A673 (cell line): Measurements from ENCODE around the gene COQ5. TPM values are rescaled to one million over a fixed set of nuclear protein-coding genes. Genes with fewer than 3 reads are reported as not detected.

Experiments
- BruUV-seq: library from RNA; stranded (reverse); fragments of 400-500 nt; replicated peaks from 2 replicates; lab custom pipeline; 2021; lab: Mats Ljungman, UMichigan
- CTCF ChIA-PET: fragments of 300-600 bp; sonication (Branson Sonifier 250); formaldehyde crosslinking; loops from one replicate; lab custom pipeline; 2022; ENCODE audit warnings: antibody characterized with exemption; lab: Charles Lee
- POLR2A ChIA-PET: fragments of 300-600 bp; sonication (Branson Sonifier 250); formaldehyde crosslinking; loops from one replicate; lab custom pipeline; 2022; ENCODE audit warnings: antibody characterized with exemption; ENCODE audit not compliant: low non-redundant PET; lab: Charles Lee
- DNase-seq: peaks from one replicate; pipeline ENCODE4 v3.0.0-alpha.2; 2015; ENCODE audit warnings: low spot score
- H3K27ac ChIP-seq: fragments of 200-600 bp; sonication (generic); 2 replicates; pipeline ENCODE4 v1.5.1; 2016; ENCODE audit warnings: mixed run types, low read depth, mild to moderate bottlenecking, mixed read lengths, antibody characterized with exemption, low read length; ENCODE audit not compliant: poor library complexity, severe bottlenecking
- H3K27me3 ChIP-seq: fragments of 200-600 bp; sonication (generic); replicated peaks from 2 replicates; pipeline ENCODE4 v1.6.1; 2017; ENCODE audit warnings: mixed run types, low read depth, mild to moderate bottlenecking, mixed read lengths, antibody characterized with exemption, low read length; ENCODE audit not compliant: insufficient read depth, poor library complexity
- H3K36me3 ChIP-seq: fragments of 200-600 bp; sonication (generic); 2 replicates; pipeline ENCODE4 v1.6.1; 2016; ENCODE audit warnings: mixed run types, mild to moderate bottlenecking, mixed read lengths, antibody characterized with exemption, low read length; ENCODE audit not compliant: insufficient read depth, poor library complexity, severe bottlenecking
- H3K4me1 ChIP-seq: fragments of 200-600 bp; sonication (generic); 2 replicates; pipeline ENCODE4 v1.6.1; 2017; ENCODE audit warnings: mixed run types, mild to moderate bottlenecking, mixed read lengths, antibody characterized with exemption, low read length; ENCODE audit not compliant: insufficient read depth, poor library complexity, severe bottlenecking
- H3K4me3 ChIP-seq: fragments of 200-600 bp; sonication (generic); 2 replicates; pipeline ENCODE4 v1.5.1; 2016; ENCODE audit warnings: low read depth, mixed run types, mild to moderate bottlenecking, mixed read lengths, low read length; ENCODE audit not compliant: poor library complexity, severe bottlenecking
- H3K9me3 ChIP-seq: fragments of 200-600 bp; sonication (generic); 2 replicates; pipeline ENCODE4 v1.6.1; 2016; ENCODE audit warnings: mixed run types, low read depth, mild to moderate bottlenecking, mixed read lengths, antibody characterized with exemption, low read length; ENCODE audit not compliant: poor library complexity, severe bottlenecking
- EZH2 ChIP-seq: fragments of 200-600 bp; sonication (generic); IDR thresholded peaks from 2 replicates; pipeline ENCODE4 v1.6.1; 2017; ENCODE audit warnings: borderline replicate concordance, low read depth, mild to moderate bottlenecking, mixed read lengths, antibody characterized with exemption, low read length; ENCODE audit not compliant: poor library complexity, severe bottlenecking
- intact Hi-C: fragments of 100-400 bp; cut with micrococcal nuclease; formaldehyde crosslinking; loops from one replicate; pipeline ENCODE4 v1.10.0; 2022; ENCODE audit not compliant: unreplicated experiment
- total RNA-seq: library from RNA; stranded (reverse); gene quantifications from 2 replicates; pipeline ENCODE4 v1.2.3, GENCODE V29; 2021
- TF ChIP-seq, protein P1 (sequence below): fragments of 300-800, 200-600 bp; sonication (generic); conservative IDR thresholded peaks from 2 replicates; pipeline ENCODE4 v1.5.1; 2017; ENCODE audit warnings: low read depth, mild to moderate bottlenecking, antibody characterized with exemption, low read length, moderate library complexity, mixed read lengths

COQ5 gene
- total RNA-seq, 1 experiment from 2014 or later: 36.5 TPM

DNA sequence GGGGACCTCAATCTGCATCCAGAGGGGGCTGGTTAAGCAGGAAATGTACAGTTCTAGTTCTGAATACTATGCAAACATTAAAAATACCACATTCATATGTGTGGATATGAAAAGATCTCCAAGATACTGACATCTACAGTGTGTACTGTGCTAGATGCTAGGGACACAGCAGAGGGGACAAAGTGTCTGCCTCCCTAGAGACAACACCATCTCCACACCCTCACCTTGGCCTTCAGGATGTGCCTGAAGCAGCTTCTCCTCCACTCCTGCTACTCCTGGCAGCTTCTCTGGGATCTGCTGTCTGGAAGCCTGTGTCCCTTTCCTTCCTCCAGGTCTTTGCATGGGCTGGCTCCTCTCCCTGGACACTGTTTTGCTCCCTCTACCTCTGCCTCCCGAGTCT, 48.7 kb downstream of the COQ5 start:
- CTCF ChIA-PET: interaction anchor here (0.6 kb wide), 1 partner anchor 50 kb away, joined by 3 read pairs; no protein-coding TSS in a partner anchor

DNA sequence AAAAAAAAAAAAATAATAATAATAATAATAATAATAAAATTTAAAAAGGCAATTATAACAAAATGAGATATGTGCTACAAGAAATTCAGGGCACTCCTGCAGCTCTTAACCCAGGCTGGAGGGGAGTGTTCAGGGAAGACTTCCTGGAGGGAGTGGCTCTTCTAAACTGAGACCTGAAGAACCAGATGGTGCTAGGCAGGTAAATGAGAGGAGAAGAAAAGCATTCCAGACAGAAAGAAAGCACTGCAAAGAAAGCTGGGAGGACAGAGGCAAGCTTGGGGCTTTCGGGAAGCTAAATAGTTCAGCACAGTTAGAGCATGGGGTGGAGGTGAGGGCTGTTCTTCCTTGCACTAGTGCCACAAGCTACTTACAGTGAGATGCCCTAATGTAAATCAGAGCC, 49.5 kb downstream of the COQ5 start:
- TF ChIP-seq, protein P1, sequence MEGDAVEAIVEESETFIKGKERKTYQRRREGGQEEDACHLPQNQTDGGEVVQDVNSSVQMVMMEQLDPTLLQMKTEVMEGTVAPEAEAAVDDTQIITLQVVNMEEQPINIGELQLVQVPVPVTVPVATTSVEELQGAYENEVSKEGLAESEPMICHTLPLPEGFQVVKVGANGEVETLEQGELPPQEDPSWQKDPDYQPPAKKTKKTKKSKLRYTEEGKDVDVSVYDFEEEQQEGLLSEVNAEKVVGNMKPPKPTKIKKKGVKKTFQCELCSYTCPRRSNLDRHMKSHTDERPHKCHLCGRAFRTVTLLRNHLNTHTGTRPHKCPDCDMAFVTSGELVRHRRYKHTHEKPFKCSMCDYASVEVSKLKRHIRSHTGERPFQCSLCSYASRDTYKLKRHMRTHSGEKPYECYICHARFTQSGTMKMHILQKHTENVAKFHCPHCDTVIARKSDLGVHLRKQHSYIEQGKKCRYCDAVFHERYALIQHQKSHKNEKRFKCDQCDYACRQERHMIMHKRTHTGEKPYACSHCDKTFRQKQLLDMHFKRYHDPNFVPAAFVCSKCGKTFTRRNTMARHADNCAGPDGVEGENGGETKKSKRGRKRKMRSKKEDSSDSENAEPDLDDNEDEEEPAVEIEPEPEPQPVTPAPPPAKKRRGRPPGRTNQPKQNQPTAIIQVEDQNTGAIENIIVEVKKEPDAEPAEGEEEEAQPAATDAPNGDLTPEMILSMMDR: no peak
- TF ChIP-seq EZH2: no peak
- ChIA-PET CTCF (no interaction called here), POLR2A (no interaction called here)
- H3K4me3 ChIP-seq: no peak overlapping the region
- intact Hi-C loops: no loop called here
- no peaks in the 10 kb centered on the region for H3K36me3 ChIP-seq
- H3K9me3 ChIP-seq: no peaks in the 10 kb centered on the region
- no peak for DNase-seq
- H3K27ac ChIP-seq: no peak overlapping the region
- H3K27me3 ChIP-seq: no peaks in the 10 kb centered on the region
- BruUV-seq: no TSS peak
- H3K4me1 ChIP-seq: no peaks in the 10 kb centered on the region

More for the DNA sequence above, 48.7 kb downstream of the COQ5 start:
- Histone ChIP-seq H3K9me3 (no peaks in the 10 kb centered on the region), H3K27me3 (no peaks in the 10 kb centered on the region), H3K36me3 (no peaks in the 10 kb centered on the region), H3K27ac (no peak overlapping the region), H3K4me3 (no peak overlapping the region), H3K4me1 (no peaks in the 10 kb centered on the region)
- POLR2A ChIA-PET: no interaction called here
- BruUV-seq: no TSS peak
- TF ChIP-seq, protein P1: no peak
- TF ChIP-seq EZH2: no peak
- intact Hi-C loops: no loop called here
- no peak for DNase-seq

DNA sequence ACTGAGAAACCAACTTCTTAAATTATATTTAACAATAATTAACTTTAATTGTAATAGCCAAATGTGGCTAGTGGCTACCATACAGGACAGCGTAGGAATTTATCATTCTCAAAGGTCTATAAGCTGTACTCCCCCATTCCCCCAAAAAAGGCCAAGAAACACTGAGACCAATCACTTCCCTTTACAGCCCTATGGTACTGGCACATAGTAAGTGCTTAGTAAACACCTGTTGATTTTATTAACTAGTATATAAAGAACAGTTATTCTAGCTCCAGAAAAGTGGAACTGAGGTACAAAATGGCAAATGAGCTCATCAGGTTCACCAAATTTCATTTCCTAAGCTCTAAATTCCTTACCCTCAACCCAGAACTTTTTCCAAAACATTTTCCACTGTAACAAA, 53.3 kb downstream of the COQ5 start:
- DNase-seq: no peak
- POLR2A ChIA-PET: interaction anchor here (0.6 kb wide), 1 partner anchor 877 kb away, joined by 4 read pairs; no protein-coding TSS in a partner anchor
- Histone ChIP-seq H3K36me3 (no peaks in the 10 kb centered on the region), H3K4me3 (no peak overlapping the region), H3K27me3 (no peaks in the 10 kb centered on the region), H3K27ac (no peak overlapping the region), H3K4me1 (peaks cover 9% of the 10 kb centered on the region), H3K9me3 (no peaks in the 10 kb centered on the region)
- CTCF ChIA-PET: no interaction called here
- intact Hi-C loops: no loop called here
- no TSS peak for BruUV-seq
- TF ChIP-seq, protein P1: no peak
- TF ChIP-seq EZH2: no peak
